GM19395 (cell line): Measurements from ENCODE around the gene RPL36A.

Experiments
- ATAC-seq: cut with Tn5 transposase; IDR thresholded peaks from one replicate; pipeline ENCODE4 v1.9.1; 2021; ENCODE audit warnings: mild to moderate bottlenecking, moderate library complexity; ENCODE audit not compliant: unreplicated experiment

Gene RPL36A

GRCh38 chrX:101390664-101391525 is at the start of gene RPL36A:
TSS of gene RPL36A (plus strand) at chrX:101391011. CDS start at chrX:101391044, 33 bp downstream.
- peak; percentile 80 for ATAC-seq

- peak; percentile 2 for ATAC-seq
Measured at GRCh38 chrX:101347859-101348451, 42.9 kb upstream of the RPL36A start.

GRCh38 chrX:101348452-101349192 is 42.2 kb upstream of the RPL36A start, which contains the start of gene TIMM8A:
TSS of gene TIMM8A (minus strand) at chrX:101348742. CDS start at chrX:101348664, 78 bp downstream.
- ATAC-seq: peak; percentile 98

- ATAC-seq: no peak
Measured at GRCh38 chrX:101349193-101349562, 41.6 kb upstream of the RPL36A start.

GRCh38 chrX:101357166-101357795 is 33.5 kb upstream of the RPL36A start:
- no peak for ATAC-seq

GRCh38 chrX:101359966-101360365 is 30.8 kb upstream of the RPL36A start:
- ATAC-seq: no peak

GRCh38 chrX:101360390-101360789 is 30.4 kb upstream of the RPL36A start:
- ATAC-seq: no peak

- no peak for ATAC-seq
Measured at GRCh38 chrX:101362116-101362515, 28.7 kb upstream of the RPL36A start.

GRCh38 chrX:101362757-101363156 is 28.1 kb upstream of the RPL36A start:
- ATAC-seq: no peak

GRCh38 chrX:101365301-101365795 is 25.5 kb upstream of the RPL36A start:
- no peak for ATAC-seq

- ATAC-seq: no peak
Measured at GRCh38 chrX:101368800-101369199, 22.0 kb upstream of the RPL36A start.

GRCh38 chrX:101369687-101370086 is 21.1 kb upstream of the RPL36A start:
- ATAC-seq: no peak

- peak; percentile 84 for ATAC-seq
Measured at GRCh38 chrX:101370888-101371504, 19.8 kb upstream of the RPL36A start.

- ATAC-seq: no peak
Measured at GRCh38 chrX:101377547-101377946, 13.3 kb upstream of the RPL36A start.

GRCh38 chrX:101383679-101384205 is 7.1 kb upstream of the RPL36A start:
- peak; percentile 78 for ATAC-seq

- ATAC-seq: no peak
Measured at GRCh38 chrX:101385026-101385684, 5.7 kb upstream of the RPL36A start.

- peak; percentile 68 for ATAC-seq
Measured at GRCh38 chrX:101385795-101386541, 4.8 kb upstream of the RPL36A start, which contains the start of gene BTK. TSS of gene BTK (minus strand) at chrX:101386191. CDS start at chrX:101375284, 10,907 bp downstream.

- ATAC-seq: no peak
Measured at GRCh38 chrX:101386542-101386885, 4.3 kb upstream of the RPL36A start.

- ATAC-seq: no peak
Measured at GRCh38 chrX:101388604-101389003, 2.2 kb upstream of the RPL36A start.
